Stomach (tissue), 4 donors: ENCODE data around the gene GTSF1L.

Source experiments
- POLR2A ChIP-seq, 4 donors: fragments of 450-650 bp; IDR thresholded peaks; one replicate each; pipeline ENCODE4 v1.6.1; 2016; ENCODE audit warnings: antibody characterized with exemption in 4 of 4, control low read depth in 2 of 4, mild to moderate bottlenecking in 1 of 4, moderate library complexity in 1 of 4
- TF ChIP-seq, protein P1 (sequence below), 7 experiments: fragments of 450-650 bp in 4 of 7; fragments of 200-600 bp in 3 of 7; sonication (generic) in 3 of 7; IDR thresholded peaks; one replicate each; pipeline ENCODE4 v1.5.1; 2016 to 2019; ENCODE audit warnings: antibody characterized with exemption in 7 of 7, control low read depth in 2 of 7, mild to moderate bottlenecking in 1 of 7

DNA sequence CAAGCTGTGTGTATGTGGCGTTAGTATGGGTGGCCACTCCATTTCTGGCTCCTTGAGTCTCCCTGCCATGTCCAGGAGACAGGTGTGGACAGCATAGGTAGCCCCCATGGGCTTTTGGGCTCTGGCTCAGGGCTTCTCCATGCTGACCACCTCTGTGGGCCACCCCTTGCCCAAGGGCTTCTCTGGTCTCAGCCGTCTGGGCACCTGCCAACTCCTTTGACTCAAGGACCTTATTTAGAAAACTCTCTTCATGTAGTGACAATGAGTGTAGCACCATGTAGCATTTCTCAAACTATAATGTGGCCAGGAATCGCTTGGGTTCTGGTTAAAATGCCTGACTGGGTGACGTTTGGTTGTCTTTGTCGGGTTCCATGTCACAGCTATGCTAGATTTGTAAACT is 5.1 kb upstream of the GTSF1L start:
- TF ChIP-seq, protein P1, sequence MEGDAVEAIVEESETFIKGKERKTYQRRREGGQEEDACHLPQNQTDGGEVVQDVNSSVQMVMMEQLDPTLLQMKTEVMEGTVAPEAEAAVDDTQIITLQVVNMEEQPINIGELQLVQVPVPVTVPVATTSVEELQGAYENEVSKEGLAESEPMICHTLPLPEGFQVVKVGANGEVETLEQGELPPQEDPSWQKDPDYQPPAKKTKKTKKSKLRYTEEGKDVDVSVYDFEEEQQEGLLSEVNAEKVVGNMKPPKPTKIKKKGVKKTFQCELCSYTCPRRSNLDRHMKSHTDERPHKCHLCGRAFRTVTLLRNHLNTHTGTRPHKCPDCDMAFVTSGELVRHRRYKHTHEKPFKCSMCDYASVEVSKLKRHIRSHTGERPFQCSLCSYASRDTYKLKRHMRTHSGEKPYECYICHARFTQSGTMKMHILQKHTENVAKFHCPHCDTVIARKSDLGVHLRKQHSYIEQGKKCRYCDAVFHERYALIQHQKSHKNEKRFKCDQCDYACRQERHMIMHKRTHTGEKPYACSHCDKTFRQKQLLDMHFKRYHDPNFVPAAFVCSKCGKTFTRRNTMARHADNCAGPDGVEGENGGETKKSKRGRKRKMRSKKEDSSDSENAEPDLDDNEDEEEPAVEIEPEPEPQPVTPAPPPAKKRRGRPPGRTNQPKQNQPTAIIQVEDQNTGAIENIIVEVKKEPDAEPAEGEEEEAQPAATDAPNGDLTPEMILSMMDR (IDR thresholded peaks at IDR 0.05): no peak
- TF ChIP-seq POLR2A (IDR thresholded peaks at IDR 0.05): no peak
